HFFc6 (cell line): ENCODE data around the gene ROBO1. TPM values are rescaled to one million over a fixed set of nuclear protein-coding genes. Genes with fewer than 3 reads are reported as not detected.

ENCODE experiments used
- DNase-seq: peaks from one replicate; pipeline ENCODE4 v3.0.0-alpha.2; 2018
- H3K27ac Mint-ChIP-seq: 2 replicates; pipeline ENCODE4 v1.8.0; 2020; ENCODE audit warnings: mild to moderate bottlenecking, mixed read lengths
- H3K27me3 Mint-ChIP-seq: 2 replicates; pipeline ENCODE4 v1.8.0; 2021; ENCODE audit warnings: mild to moderate bottlenecking, moderate library complexity, mixed read lengths; ENCODE audit not compliant: insufficient read depth
- H3K36me3 Mint-ChIP-seq: 2 replicates; pipeline ENCODE4 v1.8.0; 2021; ENCODE audit warnings: low read depth, mixed read lengths
- H3K4me1 Mint-ChIP-seq: 2 replicates; pipeline ENCODE4 v1.8.0; 2020; ENCODE audit warnings: low read depth, mixed read lengths
- H3K4me3 Mint-ChIP-seq: 2 replicates; pipeline ENCODE4 v1.8.0; 2020; ENCODE audit warnings: mild to moderate bottlenecking, moderate library complexity, mixed read lengths
- H3K9me3 Mint-ChIP-seq: 2 replicates; pipeline ENCODE4 v1.8.0; 2020; ENCODE audit warnings: mild to moderate bottlenecking, mixed read lengths
- total RNA-seq, 6 experiments: library from RNA; stranded (reverse); fragmentation: NEBNext Ultra II Directional; extraction: Animal tissue kit (Norgen Biotek cat#: 25700); gene quantifications; 2 replicates in 1 of 6; 3 replicates in 5 of 6; pipeline ENCODE4 v1.2.3, GENCODE V29; 2021
- TF ChIP-seq, protein P1 (sequence below): fragments of 200-600 bp; sonication (generic); IDR thresholded peaks from 2 replicates; pipeline ENCODE4 v1.5.0; 2021; ENCODE audit warnings: antibody characterized with exemption, mild to moderate bottlenecking

Gene ROBO1
- total RNA-seq, 6 experiments from 2014 or later: 38.7 to 51.3 (median 41.7) TPM

GRCh38 chr3:78738833-78739232 lies 1029.0 kb downstream of the ROBO1 start:
- 0 out of 2 replicates have a peak, but pooled peaks cover 4% of the 10 kb centered on the region for H3K36me3 Mint-ChIP-seq
- H3K27me3 Mint-ChIP-seq: no peaks in the 10 kb centered on the region
- no peak for DNase-seq
- no peak overlapping the region for H3K27ac Mint-ChIP-seq
- TF ChIP-seq, protein P1, sequence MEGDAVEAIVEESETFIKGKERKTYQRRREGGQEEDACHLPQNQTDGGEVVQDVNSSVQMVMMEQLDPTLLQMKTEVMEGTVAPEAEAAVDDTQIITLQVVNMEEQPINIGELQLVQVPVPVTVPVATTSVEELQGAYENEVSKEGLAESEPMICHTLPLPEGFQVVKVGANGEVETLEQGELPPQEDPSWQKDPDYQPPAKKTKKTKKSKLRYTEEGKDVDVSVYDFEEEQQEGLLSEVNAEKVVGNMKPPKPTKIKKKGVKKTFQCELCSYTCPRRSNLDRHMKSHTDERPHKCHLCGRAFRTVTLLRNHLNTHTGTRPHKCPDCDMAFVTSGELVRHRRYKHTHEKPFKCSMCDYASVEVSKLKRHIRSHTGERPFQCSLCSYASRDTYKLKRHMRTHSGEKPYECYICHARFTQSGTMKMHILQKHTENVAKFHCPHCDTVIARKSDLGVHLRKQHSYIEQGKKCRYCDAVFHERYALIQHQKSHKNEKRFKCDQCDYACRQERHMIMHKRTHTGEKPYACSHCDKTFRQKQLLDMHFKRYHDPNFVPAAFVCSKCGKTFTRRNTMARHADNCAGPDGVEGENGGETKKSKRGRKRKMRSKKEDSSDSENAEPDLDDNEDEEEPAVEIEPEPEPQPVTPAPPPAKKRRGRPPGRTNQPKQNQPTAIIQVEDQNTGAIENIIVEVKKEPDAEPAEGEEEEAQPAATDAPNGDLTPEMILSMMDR: no peak
- H3K9me3 Mint-ChIP-seq: no peaks in the 10 kb centered on the region
- peaks cover 25% of the 10 kb centered on the region for H3K4me1 Mint-ChIP-seq
- H3K4me3 Mint-ChIP-seq: no peak overlapping the region

- H3K4me3 Mint-ChIP-seq: no peak overlapping the region
- H3K4me1 Mint-ChIP-seq: peaks cover 29% of the 10 kb centered on the region
- TF ChIP-seq, protein P1: no peak
- no peak for DNase-seq
- H3K36me3 Mint-ChIP-seq: 0 out of 2 replicates have a peak, but pooled peaks cover 4% of the 10 kb centered on the region
- H3K9me3 Mint-ChIP-seq: no peaks in the 10 kb centered on the region
- H3K27ac Mint-ChIP-seq: no peak overlapping the region
- no peaks in the 10 kb centered on the region for H3K27me3 Mint-ChIP-seq
Observed at GRCh38 chr3:78737988-78738387, 1029.8 kb downstream of the ROBO1 start.

GRCh38 chr3:78736863-78737262 lies 1030.9 kb downstream of the ROBO1 start:
- Mint-ChIP-seq H3K36me3 (0 out of 2 replicates have a peak, but pooled peaks cover 4% of the 10 kb centered on the region), H3K4me3 (no peak overlapping the region), H3K27ac (no peak overlapping the region), H3K4me1 (peaks cover 29% of the 10 kb centered on the region), H3K27me3 (no peaks in the 10 kb centered on the region), H3K9me3 (no peaks in the 10 kb centered on the region)
- TF ChIP-seq, protein P1: no peak
- DNase-seq: no peak

DNA sequence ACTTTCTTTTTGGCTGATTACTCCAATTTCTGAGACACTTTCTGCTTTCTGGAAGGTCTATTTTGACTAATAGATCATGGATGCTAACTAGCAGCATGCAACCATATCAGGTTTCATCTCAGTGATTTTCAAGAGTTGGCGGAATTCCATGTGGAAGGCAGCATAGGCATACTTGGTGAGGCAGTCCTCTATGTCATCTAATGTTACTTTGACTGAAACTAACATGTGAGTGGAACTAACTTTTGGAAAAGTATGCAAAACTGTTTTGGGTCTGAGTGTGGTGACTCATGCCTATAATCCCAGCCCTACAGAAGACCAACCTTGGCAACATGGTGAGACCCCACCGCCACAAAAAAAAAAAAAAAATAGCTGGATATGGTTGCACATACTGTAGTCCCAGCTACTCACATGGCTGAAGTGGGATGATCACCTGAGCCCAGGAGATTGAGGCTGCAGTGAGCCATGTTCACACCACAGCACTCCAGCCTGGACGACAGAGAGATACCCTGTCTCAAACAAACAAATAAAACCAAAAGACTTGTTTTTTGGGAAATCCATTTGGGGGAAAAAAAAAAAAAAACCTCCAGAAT lies 1033.7 kb downstream of the ROBO1 start:
- no peaks in the 10 kb centered on the region for H3K36me3 Mint-ChIP-seq
- TF ChIP-seq, protein P1: no peak
- H3K4me3 Mint-ChIP-seq: no peak overlapping the region
- H3K27ac Mint-ChIP-seq: no peak overlapping the region
- H3K27me3 Mint-ChIP-seq: no peaks in the 10 kb centered on the region
- DNase-seq: peak; percentile 63
- no peaks in the 10 kb centered on the region for H3K9me3 Mint-ChIP-seq
- peaks cover 38% of the 10 kb centered on the region for H3K4me1 Mint-ChIP-seq

- no peaks in the 10 kb centered on the region for H3K36me3 Mint-ChIP-seq
- peaks cover 35% of the 10 kb centered on the region for H3K4me1 Mint-ChIP-seq
- H3K27me3 Mint-ChIP-seq: no peaks in the 10 kb centered on the region
- H3K27ac Mint-ChIP-seq: no peak overlapping the region
- TF ChIP-seq, protein P1: no peak
- H3K9me3 Mint-ChIP-seq: no peaks in the 10 kb centered on the region
- no peak overlapping the region for H3K4me3 Mint-ChIP-seq
- DNase-seq: no peak
Observed at GRCh38 chr3:78732893-78733292, 1034.9 kb downstream of the ROBO1 start.
